Mucosa of rectum (tissue), 2 donors: ENCODE data around the gene HOXC12.

Experiments
- H3K27ac ChIP-seq, 2 donors: one replicate each; pipeline ENCODE4 v1.7.0; 2013; ENCODE audit warnings: inconsistent platforms in 2 of 2, low read depth in 2 of 2, low read length in 2 of 2
- H3K27me3 ChIP-seq, 2 donors: one replicate each; pipeline ENCODE4 v1.7.0; 2013; ENCODE audit warnings: low read length in 2 of 2; ENCODE audit not compliant: control insufficient read depth in 2 of 2, insufficient read depth in 2 of 2
- H3K36me3 ChIP-seq, 2 donors: one replicate each; pipeline ENCODE4 v1.7.0; 2013; ENCODE audit warnings: low read length in 2 of 2; ENCODE audit not compliant: control insufficient read depth in 2 of 2, insufficient read depth in 2 of 2
- H3K4me1 ChIP-seq, 2 donors: one replicate each; pipeline ENCODE4 v1.7.0; 2013; ENCODE audit warnings: low read length in 2 of 2, mild to moderate bottlenecking in 1 of 2; ENCODE audit not compliant: control insufficient read depth in 2 of 2, insufficient read depth in 2 of 2
- H3K4me3 ChIP-seq, 2 donors: one replicate each; pipeline ENCODE4 v1.7.0; 2013; ENCODE audit warnings: low read length in 2 of 2
- H3K9ac ChIP-seq, 2 donors: one replicate each; pipeline ENCODE4 v1.7.0; 2013; ENCODE audit warnings: low read length in 2 of 2, low read depth in 1 of 2, mild to moderate bottlenecking in 1 of 2
- H3K9me3 ChIP-seq, 2 donors: one replicate each; pipeline ENCODE4 v1.7.0; 2013; ENCODE audit warnings: low read length in 2 of 2; ENCODE audit not compliant: control insufficient read depth in 2 of 2
- donor health status: healthy.
- donor health status: Normal muscosa, but diverticular disease.

The HOXC12 gene

GRCh38 chr12:53985692-53985993, 30.9 kb downstream of the HOXC12 start:
- H3K4me3 ChIP-seq: no peak overlapping the region
- no peaks in the 10 kb centered on the region for H3K9me3 ChIP-seq
- H3K27ac ChIP-seq: no peak overlapping the region
- peaks cover 88 to 95% of the 10 kb centered on the region in 2 donors for H3K27me3 ChIP-seq
- no peak overlapping the region for H3K9ac ChIP-seq
- H3K36me3 ChIP-seq: no peaks in the 10 kb centered on the region
- peaks cover 0 to 8% of the 10 kb centered on the region in 2 donors for H3K4me1 ChIP-seq

- H3K9ac ChIP-seq: no peak overlapping the region
- H3K27ac ChIP-seq: no peak overlapping the region
- no peak overlapping the region for H3K4me3 ChIP-seq
- H3K9me3 ChIP-seq: no peaks in the 10 kb centered on the region
- H3K27me3 ChIP-seq: peaks cover 88 to 95% of the 10 kb centered on the region in 2 donors
- H3K4me1 ChIP-seq: peaks cover 0 to 8% of the 10 kb centered on the region in 2 donors
- no peaks in the 10 kb centered on the region for H3K36me3 ChIP-seq
Measured at GRCh38 chr12:53985994-53986685, 31.4 kb downstream of the HOXC12 start.

GRCh38 chr12:53986686-53987483, 32.2 kb downstream of the HOXC12 start:
- peaks cover 0 to 8% of the 10 kb centered on the region in 2 donors for H3K4me1 ChIP-seq
- no peak overlapping the region for H3K9ac ChIP-seq
- H3K36me3 ChIP-seq: no peaks in the 10 kb centered on the region
- peaks cover 88 to 95% of the 10 kb centered on the region in 2 donors for H3K27me3 ChIP-seq
- no peak overlapping the region for H3K4me3 ChIP-seq
- H3K9me3 ChIP-seq: no peaks in the 10 kb centered on the region
- H3K27ac ChIP-seq: no peak overlapping the region

GRCh38 chr12:53987787-53988230, 33.1 kb downstream of the HOXC12 start:
- Histone ChIP-seq H3K9me3 (no peaks in the 10 kb centered on the region), H3K4me1 (peaks cover 0 to 8% of the 10 kb centered on the region in 2 donors), H3K27ac (no peak overlapping the region), H3K9ac (no peak overlapping the region), H3K36me3 (no peaks in the 10 kb centered on the region), H3K27me3 (peaks cover 87 to 93% of the 10 kb centered on the region in 2 donors), H3K4me3 (no peak overlapping the region)

GRCh38 chr12:53988541-53989226, 34.0 kb downstream of the HOXC12 start:
- peaks cover 87 to 93% of the 10 kb centered on the region in 2 donors for H3K27me3 ChIP-seq
- H3K4me1 ChIP-seq: peaks cover 0 to 8% of the 10 kb centered on the region in 2 donors
- no peak overlapping the region for H3K4me3 ChIP-seq
- H3K27ac ChIP-seq: no peak overlapping the region
- no peaks in the 10 kb centered on the region for H3K36me3 ChIP-seq
- H3K9ac ChIP-seq: no peak overlapping the region
- no peaks in the 10 kb centered on the region for H3K9me3 ChIP-seq

GRCh38 chr12:53989227-53990113, 34.8 kb downstream of the HOXC12 start:
- Histone ChIP-seq H3K9me3 (no peaks in the 10 kb centered on the region), H3K4me1 (peaks cover 3 to 11% of the 10 kb centered on the region in 2 donors), H3K4me3 (no peak overlapping the region), H3K27me3 (peaks cover 89 to 94% of the 10 kb centered on the region in 2 donors), H3K27ac (no peak overlapping the region), H3K36me3 (no peaks in the 10 kb centered on the region), H3K9ac (no peak overlapping the region)

- H3K9me3 ChIP-seq: no peaks in the 10 kb centered on the region
- H3K4me1 ChIP-seq: peaks cover 11 to 15% of the 10 kb centered on the region in 2 donors
- no peak overlapping the region for H3K9ac ChIP-seq
- no peaks in the 10 kb centered on the region for H3K36me3 ChIP-seq
- no peak overlapping the region for H3K4me3 ChIP-seq
- H3K27me3 ChIP-seq: peaks cover 93 to 96% of the 10 kb centered on the region in 2 donors
- no peak overlapping the region for H3K27ac ChIP-seq
Measured at GRCh38 chr12:53990311-53991076, 35.8 kb downstream of the HOXC12 start.

- no peak overlapping the region for H3K27ac ChIP-seq
- H3K9me3 ChIP-seq: no peaks in the 10 kb centered on the region
- peaks cover 91 to 96% of the 10 kb centered on the region in 2 donors for H3K27me3 ChIP-seq
- H3K4me3 ChIP-seq: no peak overlapping the region
- no peak overlapping the region for H3K9ac ChIP-seq
- H3K36me3 ChIP-seq: no peaks in the 10 kb centered on the region
- peaks cover 15 to 16% of the 10 kb centered on the region in 2 donors for H3K4me1 ChIP-seq
Measured at GRCh38 chr12:53991077-53991460, 36.4 kb downstream of the HOXC12 start.

- Histone ChIP-seq H3K27ac (no peak overlapping the region), H3K27me3 (peaks cover 91 to 97% of the 10 kb centered on the region in 2 donors), H3K9ac (no peak overlapping the region), H3K4me1 (peaks cover 18 to 19% of the 10 kb centered on the region in 2 donors), H3K36me3 (no peaks in the 10 kb centered on the region), H3K9me3 (no peaks in the 10 kb centered on the region), H3K4me3 (no peak overlapping the region)
Measured at GRCh38 chr12:53992377-53992889, 37.7 kb downstream of the HOXC12 start.
